ENCODE data around the gene SLC35A3.
"Not testable (repeated sequence)": the region's sequence is repeated elsewhere in the genome, so short reads cannot be mapped to it uniquely, and the experiment has no call there.

Gene SLC35A3

DNA sequence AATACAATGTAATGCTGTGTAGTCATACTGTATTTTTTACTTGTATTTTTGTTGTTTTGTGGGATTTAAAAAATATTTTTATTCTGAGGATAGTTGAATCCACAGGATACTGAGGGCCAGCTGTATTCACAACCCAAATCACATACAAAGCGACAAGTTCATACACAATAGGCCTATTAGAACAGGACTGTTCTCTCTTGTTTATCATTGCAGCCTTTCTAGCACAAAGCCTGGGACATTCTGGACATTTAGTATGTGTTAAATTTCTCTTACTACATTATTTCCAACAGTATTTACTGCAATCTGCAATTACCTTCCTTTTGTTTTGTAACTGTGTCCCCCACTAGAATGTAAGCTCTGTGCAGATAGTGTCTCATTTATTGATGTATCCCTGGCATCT, 65.4 kb downstream of the SLC35A3 start:
- no peak for DNase-seq (ENCODE audit: low read depth in 2 of 2)

DNA sequence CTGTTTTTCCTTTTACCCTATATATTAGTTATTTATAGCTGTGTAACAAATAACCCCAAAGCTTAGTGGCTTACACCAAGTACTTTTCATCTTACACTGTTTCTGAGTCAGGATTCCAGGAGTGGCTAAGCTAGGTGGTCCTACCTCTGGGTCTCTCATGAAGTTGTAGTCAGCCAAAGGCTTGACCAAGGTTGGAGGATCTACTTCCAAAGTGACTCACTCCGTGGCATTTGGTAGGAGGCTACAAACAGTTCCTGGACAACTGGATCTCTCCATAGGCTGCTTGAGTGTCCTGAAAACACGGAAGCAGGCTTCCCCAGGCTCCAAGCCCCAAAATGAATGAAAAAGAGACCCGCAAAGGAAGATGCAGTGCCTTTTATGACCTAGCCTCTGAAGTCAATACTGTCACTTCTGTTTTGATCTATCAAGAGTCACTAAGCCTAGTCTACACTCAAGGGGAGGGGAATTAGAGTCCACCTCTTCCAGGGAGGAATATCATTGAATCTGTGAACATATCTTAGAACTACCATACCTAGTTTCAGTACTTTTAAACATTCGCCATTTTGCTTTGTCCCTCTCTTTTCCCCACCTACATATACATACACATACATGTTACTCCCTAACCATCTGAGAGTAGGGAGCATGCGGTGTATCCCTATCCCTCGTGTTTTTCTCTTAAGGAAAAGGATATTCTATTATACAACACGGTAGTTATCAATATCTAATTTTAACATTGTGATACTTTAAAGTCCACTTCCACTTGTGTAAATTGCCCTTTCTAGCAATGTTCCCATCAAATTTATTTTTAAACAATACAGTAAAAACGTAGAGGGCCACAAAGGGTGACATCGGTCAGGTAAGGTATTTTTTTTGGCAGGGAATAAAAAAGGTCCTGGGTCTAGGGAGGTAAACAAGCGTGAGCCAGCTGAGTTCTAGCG, 67.2 kb downstream of the SLC35A3 start:
- DNase-seq (ENCODE audit: low read depth in 2 of 2): no peak

DNA sequence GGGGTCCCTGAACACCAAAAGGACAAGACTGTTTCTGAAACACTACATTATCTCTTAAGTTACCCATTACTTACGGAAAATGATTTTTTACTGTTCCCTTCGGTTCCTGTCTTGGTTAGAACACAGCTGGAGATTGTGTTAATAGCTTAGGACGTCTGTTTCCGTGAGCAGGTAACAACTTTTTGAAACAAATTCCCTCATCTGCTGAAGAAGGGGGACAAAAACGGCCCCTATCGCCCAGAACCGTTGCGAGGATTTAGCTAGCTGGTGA, 67.8 kb downstream of the SLC35A3 start:
- DNase-seq (ENCODE audit: low read depth in 2 of 2): no peak

DNA sequence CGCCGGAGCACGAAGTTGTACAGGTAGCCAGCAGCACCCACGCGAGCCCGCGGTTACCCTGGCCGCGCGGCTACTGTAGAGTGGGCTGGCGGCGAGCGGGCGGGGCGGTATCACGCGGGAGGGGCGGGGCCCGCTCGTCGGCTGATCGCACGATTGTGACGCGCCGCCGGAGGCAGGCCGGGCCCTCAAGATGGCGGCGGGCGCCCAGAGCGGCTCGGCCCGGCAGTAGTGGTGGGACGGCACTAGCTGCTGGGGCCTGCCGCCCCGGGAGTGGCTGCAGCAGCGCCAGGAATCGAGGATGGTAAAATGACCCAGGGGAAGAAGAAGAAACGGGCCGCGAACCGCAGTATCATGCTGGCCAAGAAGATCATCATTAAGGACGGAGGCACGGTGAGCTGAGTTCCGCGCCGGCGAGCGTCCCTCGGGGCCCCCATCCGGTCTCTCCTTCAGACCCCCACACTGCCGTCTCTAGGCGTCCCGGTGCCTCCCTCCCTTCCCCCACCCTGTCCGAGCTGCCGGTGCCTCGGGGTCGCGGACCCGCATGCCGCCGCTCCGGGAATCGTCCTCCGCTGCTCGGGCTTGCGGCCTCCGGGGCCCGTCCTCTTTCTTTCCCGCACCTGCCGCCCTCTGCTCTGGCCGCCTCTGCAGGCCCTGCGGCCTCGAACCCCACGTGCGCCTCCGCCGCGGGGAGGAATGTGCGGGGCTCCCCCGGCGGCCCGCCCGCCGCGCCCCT, 68.3 kb downstream of the SLC35A3 start:
- DNase-seq (ENCODE audit: low read depth in 2 of 2): peak; percentile 80 to 90

DNA sequence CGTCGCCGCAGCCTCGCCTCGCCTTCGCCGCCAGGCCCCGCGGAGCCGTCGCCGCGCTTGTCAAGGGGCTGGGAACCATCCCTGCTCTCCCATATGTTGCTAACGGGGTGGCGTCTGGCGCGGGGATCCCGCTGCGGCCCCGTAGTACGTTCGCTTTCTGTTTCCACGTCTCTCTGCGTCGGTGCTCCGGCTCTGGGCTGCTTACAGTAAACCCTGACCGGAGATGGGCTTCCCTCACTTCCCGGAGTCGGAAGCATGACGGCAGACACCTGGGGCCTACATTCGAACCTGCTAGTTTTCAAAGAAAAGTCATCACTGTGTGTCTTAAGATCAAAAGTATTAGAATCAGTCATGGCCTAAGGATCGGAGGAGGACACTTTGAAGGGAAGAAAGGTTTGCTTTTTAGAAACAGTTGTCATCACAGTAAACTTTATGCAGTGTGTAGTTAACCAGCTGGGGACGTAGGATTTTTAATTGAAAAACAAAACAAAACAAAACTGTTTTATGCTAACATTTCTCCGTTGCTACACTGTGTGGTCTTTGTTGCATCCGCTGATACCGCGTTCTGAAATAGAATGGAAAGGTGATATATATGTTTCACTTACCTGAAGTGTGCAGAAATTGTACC, 69.0 kb downstream of the SLC35A3 start:
- DNase-seq (ENCODE audit: low read depth in 2 of 2): peak; percentile 57 to 63

DNA sequence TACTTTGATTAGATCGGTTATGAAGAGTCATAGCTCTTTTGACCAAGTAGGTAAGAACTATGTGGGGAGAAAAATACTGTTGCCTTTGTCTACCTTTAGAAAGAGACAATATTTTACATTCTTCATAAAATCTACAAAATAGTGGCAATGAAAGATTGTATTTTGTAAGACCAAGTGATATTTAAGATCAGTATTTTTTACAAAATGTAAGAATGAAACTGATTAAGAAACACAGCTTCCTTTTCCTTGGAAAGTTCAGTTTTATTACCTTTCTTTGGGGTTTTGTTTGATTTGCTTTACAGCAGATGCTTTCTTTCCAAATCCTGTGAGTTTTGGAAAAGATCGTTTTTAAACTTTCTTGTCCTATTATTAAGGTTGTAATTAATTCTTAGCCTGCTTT, 69.8 kb downstream of the SLC35A3 start:
- no peak for DNase-seq (ENCODE audit: low read depth in 2 of 2)

DNA sequence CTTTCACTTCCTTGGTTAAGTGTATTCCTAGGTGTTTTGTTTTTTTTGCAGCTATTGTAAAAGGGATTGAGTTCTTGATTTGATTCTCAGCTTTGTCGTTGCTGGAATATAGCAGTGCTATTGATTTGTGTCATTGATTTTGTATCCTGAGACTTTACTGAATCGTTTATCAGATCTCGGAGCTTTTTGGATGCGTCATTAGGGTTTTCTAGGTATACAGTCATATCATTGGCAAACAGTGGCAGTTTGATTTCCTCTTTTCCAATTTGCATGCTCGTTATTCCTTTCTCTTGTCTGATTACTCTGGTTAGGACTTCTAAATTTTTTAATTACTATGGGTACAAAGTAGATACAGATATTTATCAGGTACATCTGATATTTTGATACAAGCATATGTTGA, 75.4 kb downstream of the SLC35A3 start:
- no peak for DNase-seq (ENCODE audit: low read depth in 2 of 2)

DNA sequence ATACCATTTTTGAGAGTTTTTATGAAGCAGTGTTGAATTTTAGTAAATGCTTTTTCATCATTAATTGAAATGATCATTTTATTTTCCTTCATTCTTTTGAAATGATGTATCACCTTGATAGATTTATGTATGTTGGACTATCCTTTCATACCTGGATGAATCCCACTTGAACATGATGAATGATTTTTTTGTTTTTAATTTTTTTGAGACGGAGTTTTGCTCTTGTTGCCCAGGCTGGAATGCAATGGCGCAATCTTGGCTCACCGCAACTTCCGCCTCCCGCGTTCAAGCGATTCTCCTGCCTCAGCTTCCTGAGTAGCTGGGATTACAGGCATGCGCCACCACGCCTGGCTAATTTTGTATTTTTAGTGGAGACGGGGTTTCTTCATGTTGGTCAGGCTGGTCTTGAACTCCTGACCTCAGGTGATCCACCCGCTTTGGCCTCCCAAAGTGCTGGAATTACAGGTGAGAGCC, 77.5 kb downstream of the SLC35A3 start:
- not testable (repeated sequence) for DNase-seq (ENCODE audit: low read depth in 2 of 2)

DNA sequence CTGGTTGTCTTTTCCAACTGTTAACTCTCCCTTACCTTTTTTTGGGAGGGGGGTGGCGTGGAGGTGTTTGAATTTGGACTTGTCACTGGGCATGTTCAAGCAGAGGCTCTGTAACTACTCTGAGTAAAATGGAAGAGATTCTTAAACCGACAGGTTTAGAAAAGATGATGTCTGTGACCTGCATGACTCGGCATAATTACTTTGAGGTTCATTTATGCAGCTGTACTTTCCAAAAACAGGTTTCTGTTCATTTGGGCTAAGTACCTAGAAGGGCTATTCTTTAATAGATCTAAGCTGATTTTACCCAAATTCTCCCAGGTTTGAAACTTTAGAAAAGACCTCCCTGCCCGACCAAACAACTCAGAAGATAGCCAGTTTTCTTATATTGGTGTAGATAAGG, 80.3 kb downstream of the SLC35A3 start:
- no peak for DNase-seq (ENCODE audit: low read depth in 2 of 2)

DNA sequence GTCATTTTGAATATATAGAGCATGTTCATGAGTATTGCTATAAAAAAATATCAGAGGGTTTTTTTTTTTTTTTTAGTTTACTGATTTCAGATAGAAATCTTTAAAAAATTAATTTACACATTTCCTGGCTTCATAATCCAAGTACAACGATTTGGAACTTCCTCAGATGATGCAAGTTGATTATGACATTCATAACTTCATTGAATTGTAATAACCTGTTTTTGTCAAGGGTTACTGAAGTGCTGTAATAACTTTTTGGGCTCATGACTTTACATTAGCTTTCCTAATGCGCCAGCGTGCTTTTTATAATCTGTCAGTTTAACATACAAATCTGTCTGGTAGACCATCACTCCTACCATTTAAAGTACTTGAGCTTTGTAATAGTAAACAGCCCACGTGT, 81.6 kb downstream of the SLC35A3 start:
- DNase-seq (ENCODE audit: low read depth in 2 of 2): no peak

DNA sequence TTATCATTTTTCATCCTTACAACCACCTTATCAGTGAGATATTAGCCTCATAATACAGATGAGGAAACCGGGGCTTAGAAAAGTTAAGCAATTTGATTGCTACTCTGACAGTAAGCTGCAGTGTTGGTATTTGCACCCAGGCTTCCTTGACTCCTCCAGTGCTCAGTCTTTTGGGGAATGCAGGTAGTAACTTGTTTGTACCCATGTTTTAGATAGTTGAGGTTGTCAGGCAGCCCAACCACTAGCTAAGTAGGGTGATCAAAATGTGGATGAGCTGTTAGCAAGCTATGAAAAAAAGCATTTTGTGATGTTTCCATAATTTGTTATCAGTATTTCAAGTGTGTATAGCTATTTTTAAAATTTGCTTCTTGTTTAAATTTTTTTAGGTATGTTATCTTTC, 82.1 kb downstream of the SLC35A3 start:
- no peak for DNase-seq (ENCODE audit: low read depth in 2 of 2)

DNA sequence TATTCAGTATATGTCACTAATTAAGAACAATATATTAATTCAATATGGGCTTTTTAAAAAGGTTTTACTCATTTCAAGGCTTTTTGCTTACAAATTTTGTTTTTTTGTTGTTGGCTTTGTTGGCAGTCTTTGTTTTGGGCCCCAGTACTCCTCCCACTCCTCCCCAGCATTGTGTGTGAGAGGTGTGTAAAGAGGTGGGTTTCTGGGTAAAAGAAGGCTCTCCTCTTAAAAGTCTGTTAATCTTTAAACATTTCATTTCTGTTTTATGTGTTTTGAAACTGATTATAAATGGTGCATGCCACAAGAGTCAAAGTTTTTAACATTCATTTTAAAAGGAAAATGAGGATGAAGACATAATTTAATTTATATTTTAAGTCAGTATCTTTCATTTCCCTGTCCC, 83.3 kb downstream of the SLC35A3 start:
- DNase-seq (ENCODE audit: low read depth in 2 of 2): no peak

DNA sequence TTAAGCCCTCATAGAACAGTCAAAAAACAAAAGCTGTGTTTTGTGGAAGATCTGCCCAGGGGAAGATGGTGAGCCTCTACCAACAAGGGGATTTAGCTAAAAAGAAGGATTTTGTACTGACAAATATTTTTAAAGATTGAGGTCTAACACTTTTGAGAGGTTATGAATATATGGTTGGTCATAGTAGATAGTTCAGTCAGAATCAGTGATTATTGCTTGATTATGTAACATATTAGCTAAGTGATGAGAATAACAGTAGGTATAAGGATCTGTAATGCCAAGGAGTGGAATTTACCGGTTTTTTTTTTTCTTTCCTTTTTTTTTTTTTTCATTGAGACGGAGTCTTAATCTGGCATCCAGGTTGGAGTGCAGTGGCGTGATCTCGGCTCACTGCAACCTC, 83.9 kb downstream of the SLC35A3 start:
- no peak for DNase-seq (ENCODE audit: low read depth in 2 of 2)

DNA sequence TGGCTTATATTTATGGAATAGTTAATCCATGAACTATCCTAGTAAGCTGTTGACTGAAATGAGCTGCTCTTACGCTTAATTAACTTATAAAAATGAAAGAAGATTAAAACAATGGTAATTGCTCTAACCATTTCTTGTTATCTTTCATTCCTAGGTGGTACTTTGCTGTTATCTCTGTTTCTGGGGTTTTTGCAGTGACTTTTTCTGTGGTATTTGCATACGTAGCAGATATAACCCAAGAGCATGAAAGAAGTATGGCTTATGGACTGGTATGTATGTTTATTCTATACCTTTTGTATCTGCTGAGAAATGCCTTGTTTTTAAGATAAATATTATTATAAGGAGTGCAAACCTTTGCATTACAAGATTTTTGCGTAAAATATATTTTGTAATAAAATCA, 91.9 kb downstream of the SLC35A3 start:
- DNase-seq (ENCODE audit: low read depth in 2 of 2): no peak

DNA sequence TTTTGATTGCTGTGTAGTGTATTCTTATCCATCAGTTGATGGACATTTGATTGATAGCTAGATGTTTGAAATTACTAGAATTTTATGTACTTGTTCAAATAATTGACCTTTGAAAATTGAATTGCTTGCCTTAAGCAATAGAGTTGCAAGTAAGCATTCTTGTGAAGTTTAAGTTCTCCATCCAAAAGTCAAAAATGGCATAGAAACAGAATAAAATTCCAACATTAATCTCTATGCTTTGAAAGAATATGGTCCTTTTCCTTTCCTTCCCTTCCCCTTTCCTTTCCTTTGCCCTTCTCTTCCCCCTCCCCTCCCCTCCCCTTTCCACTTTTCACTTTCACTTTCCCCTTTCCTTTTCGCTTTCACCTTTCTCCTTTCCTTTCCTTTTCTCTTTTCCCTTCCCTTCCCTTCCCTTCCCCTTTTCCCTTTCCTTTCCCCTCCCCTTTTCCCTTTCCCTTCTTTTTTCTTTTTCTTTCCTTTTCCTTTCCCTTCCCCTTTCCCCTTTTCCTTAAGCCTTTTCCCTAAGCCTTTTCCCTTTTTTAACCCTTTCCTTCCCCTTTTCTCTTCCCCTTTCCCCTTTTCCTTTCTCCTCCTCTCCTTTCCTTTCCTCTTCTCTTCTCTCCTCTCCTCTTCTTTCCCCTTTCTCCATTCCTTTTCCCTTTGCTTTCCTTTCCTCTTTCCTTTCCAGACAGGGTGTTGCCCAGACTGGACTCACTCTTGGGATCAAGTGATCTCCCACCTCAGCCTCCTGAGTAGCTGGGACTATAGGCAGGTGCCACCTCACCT, 95.6 kb downstream of the SLC35A3 start:
- DNase-seq (ENCODE audit: low read depth in 2 of 2): no peak

DNA sequence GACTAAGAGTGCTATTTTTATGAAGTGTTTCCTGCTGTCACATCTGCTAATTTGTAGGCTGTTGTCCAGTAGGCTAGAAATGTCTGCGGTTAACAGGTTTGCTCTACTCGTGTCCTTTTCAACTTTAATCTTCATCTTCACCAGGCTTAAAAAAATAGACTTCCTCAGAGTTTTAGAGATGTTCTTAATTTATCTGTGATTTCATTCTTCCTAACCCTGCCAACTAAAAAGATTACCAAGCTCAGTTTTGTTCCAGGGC, 96.1 kb downstream of the SLC35A3 start:
- DNase-seq (ENCODE audit: low read depth in 2 of 2): no peak

DNA sequence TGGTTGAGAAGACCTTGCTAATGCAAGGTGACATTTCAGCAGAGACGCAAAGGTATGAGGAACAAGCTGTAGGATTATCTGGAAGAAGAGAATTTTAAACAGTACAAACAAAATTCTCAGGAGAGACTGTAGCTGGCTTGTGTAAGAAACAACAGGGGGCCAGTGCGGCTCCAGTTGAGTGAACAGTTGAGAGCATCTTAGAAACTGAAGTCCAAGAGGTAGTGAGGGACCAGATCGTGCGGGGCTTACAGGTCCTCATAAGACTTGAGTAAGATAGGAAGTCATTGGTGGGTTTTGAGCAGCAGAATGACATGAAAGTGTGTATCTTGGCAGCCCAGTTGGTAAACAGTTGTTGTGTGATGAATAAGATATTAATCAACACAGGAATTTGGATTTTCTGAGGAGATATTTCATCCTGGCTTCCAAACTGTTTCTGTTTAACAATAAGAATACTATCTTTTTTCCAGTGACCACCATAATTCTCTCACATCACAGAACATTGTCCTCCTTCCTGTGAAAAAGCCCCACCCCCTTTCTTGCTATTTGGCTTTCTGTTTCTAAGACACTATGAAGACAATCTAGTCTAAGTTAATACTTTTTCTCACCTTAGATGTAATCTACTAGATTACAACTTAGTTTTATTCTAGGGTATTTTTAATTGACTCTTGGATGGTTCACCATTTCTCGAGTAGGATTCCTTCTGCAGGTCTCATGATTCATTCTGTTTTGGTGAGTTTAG, 100.6 kb downstream of the SLC35A3 start:
- DNase-seq (ENCODE audit: low read depth in 2 of 2): no peak

DNA sequence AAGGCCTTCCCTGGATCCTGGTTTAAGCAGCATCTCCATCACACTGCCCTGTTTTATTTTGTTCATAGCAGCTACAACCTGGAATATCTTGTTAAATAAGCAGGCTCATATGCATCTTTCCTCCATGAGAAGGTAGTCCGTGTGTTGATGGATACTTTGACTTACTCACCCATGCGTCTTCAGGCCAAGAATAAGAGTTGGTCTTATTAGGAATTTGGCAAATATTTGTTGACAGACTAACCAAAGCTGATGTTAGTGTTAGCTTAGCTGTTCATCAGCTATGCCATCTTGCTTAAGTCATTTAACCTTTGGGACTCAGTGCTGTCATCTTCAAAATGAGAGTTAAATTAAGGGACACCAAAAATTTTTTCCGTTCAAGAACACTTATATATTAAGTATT, 103.7 kb downstream of the SLC35A3 start:
- no peak for DNase-seq (ENCODE audit: low read depth in 2 of 2)

DNA sequence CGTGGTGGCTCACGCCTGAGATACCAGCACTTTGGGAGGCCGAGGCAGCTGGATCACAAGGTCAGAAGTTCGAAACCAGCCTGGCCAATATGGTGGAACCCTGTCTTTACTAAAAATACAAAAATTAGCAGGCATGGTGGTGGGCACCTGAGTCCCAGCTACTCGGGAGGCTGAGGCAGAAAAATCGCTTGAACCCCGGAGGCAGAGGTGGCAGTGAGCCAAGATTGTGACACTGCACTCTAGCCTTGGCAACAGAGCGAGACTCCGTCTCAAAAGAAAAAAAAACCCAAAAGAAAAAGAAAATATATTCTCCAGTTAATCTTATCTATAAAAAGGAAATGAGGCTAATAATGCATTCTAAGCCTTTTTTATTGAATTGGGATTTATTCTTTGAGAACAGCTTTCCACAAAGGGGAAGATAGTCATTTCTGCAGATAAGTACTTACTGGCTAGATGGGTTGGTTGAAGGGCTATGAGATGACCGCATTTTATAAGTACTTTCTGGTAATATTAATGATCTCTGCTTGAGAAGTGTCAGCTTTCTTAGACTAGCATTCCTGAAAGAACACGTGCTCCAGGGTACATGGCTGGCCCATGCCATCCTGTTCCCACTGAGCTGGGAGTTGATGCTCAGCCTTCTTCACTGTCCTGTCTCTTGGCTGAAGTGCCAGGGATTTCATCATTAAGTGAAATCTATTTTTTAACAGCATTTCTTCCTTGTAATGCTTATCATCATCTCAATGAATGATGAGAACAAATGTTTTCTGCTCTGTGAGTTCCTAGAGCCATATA, 105.0 kb downstream of the SLC35A3 start:
- DNase-seq (ENCODE audit: low read depth in 2 of 2): no peak

DNA sequence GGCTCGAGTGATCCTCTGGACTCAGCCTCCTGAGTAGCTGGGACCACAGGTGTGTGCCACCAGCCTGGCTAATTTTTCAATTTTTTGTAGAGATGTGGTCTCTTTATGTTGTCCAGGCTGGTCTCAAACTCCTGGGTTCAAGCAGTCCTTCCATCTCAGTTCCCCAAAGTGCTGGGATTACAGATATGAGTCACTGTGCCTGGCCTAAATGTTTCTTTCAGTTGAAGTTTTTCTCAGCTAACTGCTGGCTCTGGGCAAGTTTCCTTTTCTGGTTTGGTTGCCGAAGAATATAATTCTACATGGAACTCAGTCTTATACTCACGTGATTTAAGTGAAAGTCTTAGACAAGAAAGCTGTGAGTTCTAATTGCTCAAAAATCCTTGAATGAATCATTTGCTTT, 106.0 kb downstream of the SLC35A3 start:
- DNase-seq (ENCODE audit: low read depth in 2 of 2): no peak

DNA sequence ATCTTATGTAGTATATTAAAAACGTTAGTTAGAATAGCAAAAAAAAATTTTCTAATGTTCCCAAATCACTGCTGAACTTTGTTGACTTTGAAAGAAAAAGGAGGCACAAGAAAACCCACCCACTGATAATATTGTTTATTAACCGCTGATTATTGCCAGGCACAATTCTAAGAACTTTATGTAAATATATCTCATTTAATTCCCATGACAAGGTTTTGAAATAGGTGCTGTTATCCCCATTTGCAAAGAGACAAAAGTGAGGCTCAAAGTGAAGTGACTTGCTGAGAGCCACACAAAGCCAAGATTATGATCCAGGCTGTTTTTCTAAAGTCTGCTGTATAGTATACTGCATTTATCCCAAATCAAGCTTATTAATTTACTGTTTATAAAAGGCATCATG, 106.5 kb downstream of the SLC35A3 start:
- DNase-seq (ENCODE audit: low read depth in 2 of 2): no peak

Data from stimulated activated CD4-positive, alpha-beta T cell treated with anti-CD3 and anti-CD28 coated beads, Interleukin-1b, Interleukin-23, amount 100 ng/mL, for 4 hours (primary cell).